Smooth muscle cell (in vitro differentiated cells): ENCODE measurements around the gene LRTM2. TPM values are rescaled to one million over a fixed set of nuclear protein-coding genes. Genes with fewer than 3 reads are reported as not detected.

Experiments
- DNase-seq: peaks from one replicate; lab custom pipeline; 2025; ENCODE audit not compliant: unreplicated experiment; lab: John Stamatoyannopoulos, UW
- H2AFZ ChIP-seq: fragments of 200-600 bp; sonication (generic); 2 replicates; pipeline ENCODE4 v1.6.0; 2016; ENCODE audit warnings: antibody characterized with exemption, low read depth, mild to moderate bottlenecking
- H3F3A ChIP-seq: fragments of 200-600 bp; sonication (generic); 2 replicates; pipeline ENCODE4 v1.6.0; 2017; ENCODE audit warnings: antibody characterized with exemption, low read depth
- H3K27ac ChIP-seq: fragments of 200-600 bp; sonication (generic); 2 replicates; pipeline ENCODE4 v1.5.1; 2016; ENCODE audit warnings: low read depth, mild to moderate bottlenecking
- H3K27me3 ChIP-seq: fragments of 200-600 bp; sonication (generic); 2 replicates; pipeline ENCODE4 v1.6.1; 2016; ENCODE audit warnings: low read depth, mild to moderate bottlenecking
- H3K36me3 ChIP-seq: fragments of 200-600 bp; sonication (generic); 2 replicates; pipeline ENCODE4 v1.5.1; 2016; ENCODE audit warnings: low read depth
- H3K4me1 ChIP-seq: fragments of 200-600 bp; sonication (generic); 2 replicates; pipeline ENCODE4 v1.5.1; 2016; ENCODE audit warnings: low read depth
- H3K4me2 ChIP-seq: fragments of 200-600 bp; sonication (generic); 2 replicates; pipeline ENCODE4 v1.6.0; 2016; ENCODE audit warnings: mild to moderate bottlenecking
- H3K4me3 ChIP-seq: fragments of 200-600 bp; sonication (generic); 2 replicates; pipeline ENCODE4 v1.5.1; 2016; ENCODE audit warnings: mild to moderate bottlenecking
- H3K79me2 ChIP-seq: fragments of 200-600 bp; sonication (generic); 2 replicates; pipeline ENCODE4 v1.6.0; 2016; ENCODE audit warnings: low read depth, mild to moderate bottlenecking
- H3K9ac ChIP-seq: fragments of 200-600 bp; sonication (generic); 2 replicates; pipeline ENCODE4 v1.6.0; 2016; ENCODE audit warnings: low read depth
- H3K9me3 ChIP-seq: fragments of 200-600 bp; sonication (generic); replicated peaks from 2 replicates; pipeline ENCODE4 v1.5.1; 2016; ENCODE audit warnings: low read depth
- H4K20me1 ChIP-seq: fragments of 200-600 bp; sonication (generic); 2 replicates; pipeline ENCODE4 v1.6.0; 2016; ENCODE audit warnings: low read depth
- CTCF ChIP-seq: fragments of 200-600 bp; sonication (generic); IDR thresholded peaks from 2 replicates; pipeline ENCODE4 v1.5.1; 2017; ENCODE audit warnings: borderline replicate concordance, mild to moderate bottlenecking, antibody characterized with exemption; ENCODE audit not compliant: insufficient read depth, poor library complexity, severe bottlenecking
- WGBS: methylation state at CpG from one replicate; pipeline ENCODE4 v1.1.7; 2016; ENCODE audit warnings: low lambda C conversion rate; 5-methylcytosine and 5-hydroxymethylcytosine counted together
- polyA plus RNA-seq: library from polyadenylated mRNA; unstranded; fragments of >200 nt; fragmentation: Nextera tagmentation; extraction: Ambion mirVana; gene quantifications from 2 replicates; pipeline ENCODE4 v1.2.1, GENCODE V29; 2016
- total RNA-seq: library from RNA; depleted of rRNA; stranded (reverse); fragments of >200 nt; gene quantifications from 2 replicates; pipeline ENCODE4 v1.2.3, GENCODE V29; 2014

Gene LRTM2
- total and polyA plus RNA-seq, 2 experiments from 2014 or later = not detected

DNA sequence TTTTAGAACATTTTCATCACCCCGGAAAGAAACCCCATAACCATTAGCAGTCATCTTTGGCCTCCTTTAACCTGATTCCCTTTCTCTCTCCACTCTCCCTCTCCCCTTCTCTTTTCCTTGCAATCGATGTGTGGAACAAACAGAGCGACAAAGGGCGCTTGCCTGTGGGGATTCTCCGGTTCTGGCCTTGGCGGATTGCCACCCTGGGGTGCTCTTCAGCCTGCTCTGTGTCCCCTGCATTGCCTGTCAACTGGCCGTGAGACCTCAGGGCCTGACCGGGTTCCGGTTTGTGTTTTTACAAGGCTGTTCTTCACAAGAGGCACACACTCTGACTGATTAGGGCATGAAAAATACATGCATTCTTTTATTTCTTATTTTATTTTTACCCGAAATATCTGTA is 27.8 kb downstream of the LRTM2 start:
- TF ChIP-seq CTCF = no peak
- Histone ChIP-seq H3K79me2 (no peaks in the 10 kb centered on the region), H3K9me3 (no peaks in the 10 kb centered on the region), H3K9ac (no peak overlapping the region), H3K27me3 (peaks cover 22% of the 10 kb centered on the region), H3K4me2 (no peak overlapping the region), H3K4me3 (no peak overlapping the region), H3K27ac (no peak overlapping the region), H2AFZ (no peak overlapping the region), H3K4me1 (no peaks in the 10 kb centered on the region), H3K36me3 (no peaks in the 10 kb centered on the region), H4K20me1 (no peaks in the 10 kb centered on the region), H3F3A (no peaks in the 10 kb centered on the region)
- DNase-seq = no peak
- WGBS = 87% methylated on average over 10 of the region's 10 CpGs

- H3K4me3 ChIP-seq = no peak overlapping the region
- no peaks in the 10 kb centered on the region for H3K79me2 ChIP-seq
- H3K27me3 ChIP-seq = peaks cover 20% of the 10 kb centered on the region
- H3F3A ChIP-seq = no peaks in the 10 kb centered on the region
- H3K36me3 ChIP-seq = no peaks in the 10 kb centered on the region
- WGBS = 90% methylated on average over 6 of the region's 6 CpGs
- no peak overlapping the region for H3K4me2 ChIP-seq
- no peak for TF ChIP-seq CTCF
- H3K9me3 ChIP-seq = no peaks in the 10 kb centered on the region
- no peak overlapping the region for H3K27ac ChIP-seq
- no peak overlapping the region for H2AFZ ChIP-seq
- H3K9ac ChIP-seq = no peak overlapping the region
- H3K4me1 ChIP-seq = no peaks in the 10 kb centered on the region
- H4K20me1 ChIP-seq = no peaks in the 10 kb centered on the region
- DNase-seq = no peak
Observed at GRCh38 chr12:1848745-1849144, 28.4 kb downstream of the LRTM2 start.

- no peak overlapping the region for H3K4me3 ChIP-seq
- 93% methylated on average over 6 of the region's 7 CpGs for WGBS
- H3K27me3 ChIP-seq = no peaks in the 10 kb centered on the region
- no peaks in the 10 kb centered on the region for H3K79me2 ChIP-seq
- H3K4me2 ChIP-seq = no peak overlapping the region
- no peaks in the 10 kb centered on the region for H4K20me1 ChIP-seq
- no peak for TF ChIP-seq CTCF
- H3K4me1 ChIP-seq = no peaks in the 10 kb centered on the region
- no peak overlapping the region for H2AFZ ChIP-seq
- H3K9ac ChIP-seq = no peak overlapping the region
- H3K36me3 ChIP-seq = no peaks in the 10 kb centered on the region
- no peaks in the 10 kb centered on the region for H3F3A ChIP-seq
- no peaks in the 10 kb centered on the region for H3K9me3 ChIP-seq
- no peak for DNase-seq
- H3K27ac ChIP-seq = no peak overlapping the region
Observed at GRCh38 chr12:1851151-1851701, 30.9 kb downstream of the LRTM2 start.

- H4K20me1 ChIP-seq = no peaks in the 10 kb centered on the region
- WGBS = 87% methylated on average over 1 of the region's 1 CpG
- no peaks in the 10 kb centered on the region for H3K36me3 ChIP-seq
- H3K4me1 ChIP-seq = no peaks in the 10 kb centered on the region
- no peak for TF ChIP-seq CTCF
- no peak overlapping the region for H3K27ac ChIP-seq
- DNase-seq = no peak
- H3K27me3 ChIP-seq = no peaks in the 10 kb centered on the region
- H3K4me2 ChIP-seq = no peak overlapping the region
- no peak overlapping the region for H2AFZ ChIP-seq
- H3K9me3 ChIP-seq = no peaks in the 10 kb centered on the region
- H3K9ac ChIP-seq = no peak overlapping the region
- H3F3A ChIP-seq = no peaks in the 10 kb centered on the region
- H3K79me2 ChIP-seq = no peaks in the 10 kb centered on the region
- H3K4me3 ChIP-seq = no peak overlapping the region
Observed at GRCh38 chr12:1852076-1852475, 31.7 kb downstream of the LRTM2 start.
